Tibial artery (tissue), 4 donors: Measurements from ENCODE around the gene TNPO1.

Experiments
- DNase-seq, 2 donors: peaks; one replicate each; pipeline ENCODE4 v3.0.0-alpha.2; 2019
- H3K27ac ChIP-seq, 2 donors: fragments of 200-600 bp; sonication (generic) in 1 of 2; 1 replicate in 1 of 2; 2 replicates in 1 of 2; pipeline ENCODE4 v1.5.1; 2018 to 2019; ENCODE audit warnings: mild to moderate bottlenecking in 1 of 2
- H3K27me3 ChIP-seq, 2 donors: fragments of 200-600 bp; sonication (generic) in 1 of 2; one replicate each; pipeline versions ENCODE4 v1.5.1 to v1.6.0; 2016 to 2019
- H3K36me3 ChIP-seq, 3 donors: fragments of 200-600 bp; sonication (generic) in 2 of 3; one replicate each; pipeline ENCODE4 v1.5.1; 2016 to 2019; ENCODE audit warnings: mild to moderate bottlenecking in 2 of 3
- H3K4me1 ChIP-seq, 4 donors: fragments of 200-600 bp; sonication (generic) in 2 of 4; 1 replicate in 3 of 4; 2 replicates in 1 of 4; pipeline ENCODE4 v1.5.1; 2016 to 2019
- H3K4me3 ChIP-seq, 2 donors: fragments of 200-600 bp; sonication (generic) in 1 of 2; 1 replicate in 1 of 2; 2 replicates in 1 of 2; pipeline ENCODE4 v1.5.1; 2018 to 2019; ENCODE audit warnings: mild to moderate bottlenecking in 2 of 2
- H3K9me3 ChIP-seq, 3 donors: fragments of 200-600 bp; sonication (generic) in 1 of 3; one replicate each; pipeline ENCODE4 v1.5.1; 2016 to 2019
- intact Hi-C: fragments of 100-400 bp; cut with DNase I; formaldehyde crosslinking; loops from one replicate; pipeline ENCODE4 v1.15.0; 2023; ENCODE audit warnings: low total_unique reads
- TF ChIP-seq, protein P1 (sequence below), 2 experiments: fragments of 200-600 bp in 1 of 2; fragments of 450-650 bp in 1 of 2; IDR thresholded peaks; one replicate each; pipeline ENCODE4 v1.5.1; 2017 to 2019; ENCODE audit warnings: antibody characterized with exemption in 2 of 2, mild to moderate bottlenecking in 1 of 2, moderate library complexity in 1 of 2

TNPO1 gene

DNA sequence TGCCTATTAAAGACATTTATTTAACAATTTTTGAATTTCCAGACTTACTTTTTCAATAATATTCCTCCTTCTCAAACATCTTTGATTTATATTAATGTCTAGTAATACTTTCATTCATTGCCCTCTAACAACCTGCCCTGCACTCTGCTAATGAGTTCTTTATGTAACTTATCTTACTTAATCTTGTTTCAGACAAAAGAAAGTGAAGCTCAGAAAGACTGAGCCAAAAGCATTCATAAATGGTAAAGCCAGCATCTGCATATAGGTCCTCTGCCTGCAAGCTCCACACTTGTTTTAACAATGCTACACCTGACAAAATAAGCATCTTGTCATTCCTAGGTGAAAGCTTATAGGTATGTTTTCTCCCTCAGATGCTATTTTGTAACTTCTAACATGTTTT is 2.4 kb upstream of the TNPO1 start:
- intact Hi-C loops = no loop called here

DNA sequence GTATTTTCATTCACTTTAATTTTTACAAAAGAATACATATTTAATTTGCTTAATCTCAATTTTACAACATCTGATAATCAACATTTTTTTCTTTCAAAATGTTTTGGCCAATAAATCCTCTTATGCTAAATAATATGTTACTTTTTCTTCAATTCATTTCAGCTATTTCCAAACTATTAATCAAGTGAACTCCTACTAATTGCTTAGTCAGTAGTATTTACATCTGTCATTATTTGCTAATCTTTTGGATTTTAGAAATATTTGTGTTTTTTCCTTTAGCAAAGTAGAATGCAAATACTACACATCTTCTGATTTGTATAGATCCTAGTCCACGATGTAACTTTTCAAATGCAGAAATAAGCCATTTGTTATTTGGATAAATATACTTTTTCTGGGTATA is 1.6 kb upstream of the TNPO1 start:
- peak overlapping the region; percentile 96 to 99 for H3K27ac ChIP-seq
- H3K36me3 ChIP-seq = no peaks in the 10 kb centered on the region
- peaks cover 0 to 26% (median 8%) of the 10 kb centered on the region in 4 donors for H3K4me1 ChIP-seq
- no peak overlapping the region for H3K4me3 ChIP-seq
- no peaks in the 10 kb centered on the region for H3K9me3 ChIP-seq
- intact Hi-C loops = no loop called here
- DNase-seq = no peak
- TF ChIP-seq, protein P1, sequence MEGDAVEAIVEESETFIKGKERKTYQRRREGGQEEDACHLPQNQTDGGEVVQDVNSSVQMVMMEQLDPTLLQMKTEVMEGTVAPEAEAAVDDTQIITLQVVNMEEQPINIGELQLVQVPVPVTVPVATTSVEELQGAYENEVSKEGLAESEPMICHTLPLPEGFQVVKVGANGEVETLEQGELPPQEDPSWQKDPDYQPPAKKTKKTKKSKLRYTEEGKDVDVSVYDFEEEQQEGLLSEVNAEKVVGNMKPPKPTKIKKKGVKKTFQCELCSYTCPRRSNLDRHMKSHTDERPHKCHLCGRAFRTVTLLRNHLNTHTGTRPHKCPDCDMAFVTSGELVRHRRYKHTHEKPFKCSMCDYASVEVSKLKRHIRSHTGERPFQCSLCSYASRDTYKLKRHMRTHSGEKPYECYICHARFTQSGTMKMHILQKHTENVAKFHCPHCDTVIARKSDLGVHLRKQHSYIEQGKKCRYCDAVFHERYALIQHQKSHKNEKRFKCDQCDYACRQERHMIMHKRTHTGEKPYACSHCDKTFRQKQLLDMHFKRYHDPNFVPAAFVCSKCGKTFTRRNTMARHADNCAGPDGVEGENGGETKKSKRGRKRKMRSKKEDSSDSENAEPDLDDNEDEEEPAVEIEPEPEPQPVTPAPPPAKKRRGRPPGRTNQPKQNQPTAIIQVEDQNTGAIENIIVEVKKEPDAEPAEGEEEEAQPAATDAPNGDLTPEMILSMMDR (IDR thresholded peaks at IDR 0.05) = no peak
- H3K27me3 ChIP-seq = no peaks in the 10 kb centered on the region

More for the DNA sequence above, 2.4 kb upstream of the TNPO1 start:
- no peaks in the 10 kb centered on the region for H3K27me3 ChIP-seq
- TF ChIP-seq, protein P1 (IDR thresholded peaks at IDR 0.05) = no peak
- H3K4me1 ChIP-seq = peaks cover 0 to 21% (median 8%) of the 10 kb centered on the region in 4 donors
- no peak overlapping the region for H3K27ac ChIP-seq
- H3K9me3 ChIP-seq = peaks cover 0 to 1% (median 0%) of the 10 kb centered on the region in 3 donors
- no peak for DNase-seq
- no peak overlapping the region for H3K4me3 ChIP-seq
- no peaks in the 10 kb centered on the region for H3K36me3 ChIP-seq

DNA sequence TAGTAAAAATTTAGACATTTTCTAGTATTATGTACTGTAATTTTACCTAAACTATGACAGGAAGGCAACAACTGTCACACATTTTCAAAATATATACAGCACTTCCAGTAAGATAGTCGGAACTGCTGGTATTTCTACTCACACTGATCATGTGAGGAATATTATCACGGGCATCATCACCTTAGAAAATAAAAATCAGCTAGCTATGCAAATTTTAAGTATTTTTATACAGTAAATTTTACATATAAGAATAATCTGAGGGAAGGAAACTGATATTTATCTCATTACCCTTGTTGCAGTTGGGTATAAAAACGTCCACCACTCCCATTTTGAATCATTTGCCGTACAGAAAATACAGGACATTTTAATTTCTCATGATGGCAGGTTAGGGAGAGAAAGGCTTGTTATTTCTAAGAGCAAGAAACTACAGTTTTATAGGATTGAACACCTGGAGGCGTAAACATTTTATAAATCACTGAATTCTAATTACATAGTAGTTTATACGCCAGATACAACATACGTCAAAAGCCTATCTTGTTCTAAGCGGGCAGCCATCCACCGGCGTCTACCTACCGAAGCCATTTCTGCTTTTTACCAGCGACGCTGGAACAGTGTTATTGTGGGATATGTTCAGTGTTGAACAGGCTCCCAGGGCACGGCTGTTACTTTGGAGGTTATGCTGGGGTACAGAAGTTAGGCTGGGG is 729 bp upstream of the TNPO1 start:
- intact Hi-C loops = no loop called here
- TF ChIP-seq, protein P1 (IDR thresholded peaks at IDR 0.05) = no peak
- H3K4me3 ChIP-seq = peak overlapping the region; percentile 68 to 86
- no peaks in the 10 kb centered on the region for H3K9me3 ChIP-seq
- no peaks in the 10 kb centered on the region for H3K36me3 ChIP-seq
- no peak for DNase-seq
- H3K27me3 ChIP-seq = no peaks in the 10 kb centered on the region
- peaks cover 0 to 26% (median 8%) of the 10 kb centered on the region in 4 donors for H3K4me1 ChIP-seq
- peak overlapping the region; percentile 96 to 99 for H3K27ac ChIP-seq

DNA sequence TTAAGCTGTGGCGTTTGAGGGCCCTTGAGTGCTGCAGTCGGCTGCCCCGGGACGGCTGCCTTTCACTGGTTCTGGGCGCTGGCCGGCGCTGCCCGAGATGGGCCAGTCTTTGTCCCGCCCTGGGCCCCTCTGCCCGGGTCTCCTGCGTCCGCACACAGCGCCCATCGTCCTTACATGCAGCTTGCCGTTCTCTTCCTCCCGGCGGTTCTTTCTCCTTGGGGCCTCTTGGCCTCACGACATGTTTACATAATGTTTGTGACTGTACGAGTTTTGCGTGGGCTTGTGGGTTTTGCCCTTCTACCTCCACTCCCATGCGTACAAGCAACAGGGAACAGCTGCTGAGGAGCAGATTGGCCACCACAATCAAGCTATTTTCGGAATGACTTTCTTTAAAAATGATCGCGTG is 618 bp downstream of the TNPO1 start:
- H3K4me3 ChIP-seq = peak overlapping the region; percentile 68 to 86
- H3K36me3 ChIP-seq = no peaks in the 10 kb centered on the region
- H3K27ac ChIP-seq = peak overlapping the region; percentile 96 to 99
- H3K4me1 ChIP-seq = peaks cover 0 to 32% (median 8%) of the 10 kb centered on the region in 4 donors
- no peaks in the 10 kb centered on the region for H3K27me3 ChIP-seq
- intact Hi-C loops = no loop called here
- DNase-seq = peak; percentile 50 to 78
- H3K9me3 ChIP-seq = no peaks in the 10 kb centered on the region
- TF ChIP-seq, protein P1 (IDR thresholded peaks at IDR 0.05) = no peak

DNA sequence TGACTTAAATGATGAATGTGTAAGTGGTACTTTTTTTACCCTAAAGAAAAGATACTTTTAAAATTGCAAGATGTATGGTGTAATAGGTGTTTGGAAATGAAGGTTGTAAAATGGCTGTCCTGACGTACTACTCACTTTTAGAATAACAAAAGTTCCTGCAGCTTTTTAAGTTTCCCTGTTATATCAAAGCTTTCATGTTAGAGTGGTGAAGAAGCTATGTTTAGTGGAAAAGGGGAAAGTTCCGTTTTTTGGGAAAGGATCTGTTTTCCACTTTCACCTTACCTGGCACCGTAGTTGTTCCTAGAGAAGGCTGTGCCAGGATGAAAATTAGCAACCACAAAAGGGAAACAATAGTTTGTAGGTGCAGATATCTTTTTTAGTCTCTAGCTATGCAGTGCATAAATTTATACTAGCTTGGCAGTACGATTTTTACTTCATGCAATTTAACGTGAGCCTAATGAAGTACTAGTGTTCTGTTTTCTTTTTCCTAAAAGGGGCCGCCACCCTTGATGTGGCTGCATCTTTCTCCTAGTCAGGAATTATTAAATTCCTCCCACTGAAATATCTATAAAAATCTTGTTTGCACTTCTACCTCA is 1.3 kb downstream of the TNPO1 start:
- no peak for DNase-seq
- Histone ChIP-seq H3K9me3 (no peaks in the 10 kb centered on the region), H3K36me3 (no peaks in the 10 kb centered on the region), H3K27me3 (no peaks in the 10 kb centered on the region), H3K4me3 (peak overlapping the region; percentile 68 to 86), H3K4me1 (peaks cover 0 to 38% (median 11%) of the 10 kb centered on the region in 4 donors), H3K27ac (peak overlapping the region; percentile 96 to 99)
- TF ChIP-seq, protein P1 (IDR thresholded peaks at IDR 0.05) = no peak
- intact Hi-C loops = no loop called here
